Measurements from ENCODE around the gene ABCC6. TPM values are rescaled to one million over a fixed set of nuclear protein-coding genes. Genes with fewer than 3 reads are reported as not detected.

Gene ABCC6
- total and polyA plus RNA-seq, 2 donors (not counting 3 experiments of a cell fraction or from before 2014, with no cell fraction given), result 0.07 to 0.84 TPM

DNA sequence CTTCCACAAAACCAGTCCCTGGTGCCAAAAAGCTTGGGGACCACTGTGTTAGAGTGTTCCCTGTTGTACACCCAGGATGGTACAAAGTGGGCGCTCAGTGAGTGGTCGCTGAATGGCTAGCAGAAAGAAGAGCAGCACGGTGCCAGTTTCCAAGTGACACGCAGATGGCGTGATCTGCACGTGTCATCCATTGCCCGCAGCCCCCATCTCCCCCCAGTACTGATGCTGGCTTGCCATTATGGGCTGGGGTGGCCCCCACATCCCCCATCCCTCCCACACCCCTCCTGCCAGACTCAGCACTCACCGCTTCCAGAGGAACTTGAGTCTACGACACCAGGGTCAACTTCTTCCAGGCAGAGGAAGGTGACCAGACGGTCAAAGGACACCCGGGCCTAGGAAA, 36.5 kb downstream of the ABCC6 start:
- Histone ChIP-seq H3K36me3 (ENCODE audit: control insufficient read depth in 2 of 2, extremely low read depth in 1 of 2, insufficient read depth in 2 of 2, low read length in 2 of 2) (no peaks in the 10 kb centered on the region), H3K9ac (replicated peaks; ENCODE audit: extremely low read depth, insufficient read depth, low read length) (no peak overlapping the region), H3K27ac (ENCODE audit: insufficient read depth, low read depth, low read length) (no peak overlapping the region), H3K4me3 (replicated peaks in 1 of 3; ENCODE audit: insufficient read depth in 1 of 3, low read depth in 1 of 3, low read length in 3 of 3) (no peak overlapping the region), H3K4me2 (ENCODE audit: insufficient read depth, low read length) (no peak overlapping the region), H3K4me1 (ENCODE audit: control insufficient read depth, extremely low read depth, insufficient read depth, low read length) (no peaks in the 10 kb centered on the region), H2AFZ (ENCODE audit: low read depth, low read length) (no peak overlapping the region), H3K9me3 (replicated peaks; ENCODE audit: control insufficient read depth, insufficient read depth, low read length) (no peaks in the 10 kb centered on the region), H3K27me3 (ENCODE audit: control insufficient read depth in 2 of 2, insufficient read depth in 2 of 2, low read length in 2 of 2) (peaks cover 0 to 1% of the 10 kb centered on the region in 2 experiments), H3K9me1 (replicated peaks; ENCODE audit: control insufficient read depth, extremely low read depth, insufficient read depth, low read length) (no peaks in the 10 kb centered on the region), H4K20me1 (replicated peaks; ENCODE audit: control insufficient read depth, extremely low read depth, insufficient read depth, low read length) (no peaks in the 10 kb centered on the region), H3K79me2 (ENCODE audit: control insufficient read depth, insufficient read depth, low read length) (no peaks in the 10 kb centered on the region)
- no TSS peak for BruUV-seq (replicated peaks)
- no peak for TF ChIP-seq FOS (IDR thresholded peaks at IDR 0.05; ENCODE audit: borderline replicate concordance, insufficient read depth, low read length)
- TF ChIP-seq GATA2 (IDR thresholded peaks at IDR 0.05; ENCODE audit: insufficient read depth, insufficient read length, low read depth, low read length), result no peak
- no peak for TF ChIP-seq POLR2A (IDR thresholded peaks at IDR 0.05; ENCODE audit: low read depth, low read length)
- TF ChIP-seq, protein P1, sequence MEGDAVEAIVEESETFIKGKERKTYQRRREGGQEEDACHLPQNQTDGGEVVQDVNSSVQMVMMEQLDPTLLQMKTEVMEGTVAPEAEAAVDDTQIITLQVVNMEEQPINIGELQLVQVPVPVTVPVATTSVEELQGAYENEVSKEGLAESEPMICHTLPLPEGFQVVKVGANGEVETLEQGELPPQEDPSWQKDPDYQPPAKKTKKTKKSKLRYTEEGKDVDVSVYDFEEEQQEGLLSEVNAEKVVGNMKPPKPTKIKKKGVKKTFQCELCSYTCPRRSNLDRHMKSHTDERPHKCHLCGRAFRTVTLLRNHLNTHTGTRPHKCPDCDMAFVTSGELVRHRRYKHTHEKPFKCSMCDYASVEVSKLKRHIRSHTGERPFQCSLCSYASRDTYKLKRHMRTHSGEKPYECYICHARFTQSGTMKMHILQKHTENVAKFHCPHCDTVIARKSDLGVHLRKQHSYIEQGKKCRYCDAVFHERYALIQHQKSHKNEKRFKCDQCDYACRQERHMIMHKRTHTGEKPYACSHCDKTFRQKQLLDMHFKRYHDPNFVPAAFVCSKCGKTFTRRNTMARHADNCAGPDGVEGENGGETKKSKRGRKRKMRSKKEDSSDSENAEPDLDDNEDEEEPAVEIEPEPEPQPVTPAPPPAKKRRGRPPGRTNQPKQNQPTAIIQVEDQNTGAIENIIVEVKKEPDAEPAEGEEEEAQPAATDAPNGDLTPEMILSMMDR (IDR thresholded peaks at IDR 0.05; ENCODE audit: extremely low read depth in 1 of 2, insufficient read depth in 1 of 2, low read depth in 1 of 2, low read length in 2 of 2), result no peak
- no peak for TF ChIP-seq EZH2 (IDR thresholded peaks at IDR 0.05; ENCODE audit: borderline replicate concordance, low read depth, low read length, severe bottlenecking)
- TF ChIP-seq JUN (IDR thresholded peaks at IDR 0.05; ENCODE audit: borderline replicate concordance, insufficient read depth, insufficient read length, low read depth), result no peak
- no peak for TF ChIP-seq POLR2AphosphoS5 (IDR thresholded peaks at IDR 0.05; ENCODE audit: insufficient read depth, low read depth, low read length)
- TF ChIP-seq, protein P2, sequence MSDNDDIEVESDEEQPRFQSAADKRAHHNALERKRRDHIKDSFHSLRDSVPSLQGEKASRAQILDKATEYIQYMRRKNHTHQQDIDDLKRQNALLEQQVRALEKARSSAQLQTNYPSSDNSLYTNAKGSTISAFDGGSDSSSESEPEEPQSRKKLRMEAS (IDR thresholded peaks at IDR 0.05; ENCODE audit: insufficient read depth, insufficient read length), result no peak
- no peak for TF ChIP-seq MYC (IDR thresholded peaks at IDR 0.05; ENCODE audit: low read depth, low read length)
- ChIA-PET CTCF (interaction anchor here (0.9 to 2.4 kb wide), 7 partner anchors 9 to 409 kb away, joined by 3 to 9 read pairs (median 5); no protein-coding TSS in a partner anchor), POLR2A (no interaction called here)
- FAIRE-seq (no peak), DNase-seq (ENCODE audit: low read depth, low spot score) (no peak)
- intact Hi-C loops (cut with micrococcal nuclease), result no loop called here
- dilution Hi-C loops (cut with MboI; ENCODE audit: extremely low pct_ligation_motif_present, low sequenced_read_pairs), result no loop called here

Data from endothelial cell of umbilical vein (primary cell).